Mammary epithelial cell (primary cell): ENCODE data around the gene HSD17B8.

Experiments
- EZH2 ChIP-seq: IDR thresholded peaks from 2 replicates; pipeline ENCODE4 v1.6.1; 2012; ENCODE audit warnings: low read length, inconsistent platforms, borderline replicate concordance
- TF ChIP-seq, protein P1 (sequence below), 2 donors: IDR thresholded peaks in 1 of 2; conservative IDR thresholded peaks in 1 of 2; 2 replicates each; pipeline ENCODE4 v1.5.1; 2011 to 2012; ENCODE audit warnings: inconsistent platforms in 2 of 2, low read length in 2 of 2, mild to moderate bottlenecking in 2 of 2, control low read depth in 1 of 2, low read depth in 1 of 2; ENCODE audit not compliant: insufficient read depth in 1 of 2; ENCODE audit errors: extremely low read depth in 1 of 2

- TF ChIP-seq, protein P1, sequence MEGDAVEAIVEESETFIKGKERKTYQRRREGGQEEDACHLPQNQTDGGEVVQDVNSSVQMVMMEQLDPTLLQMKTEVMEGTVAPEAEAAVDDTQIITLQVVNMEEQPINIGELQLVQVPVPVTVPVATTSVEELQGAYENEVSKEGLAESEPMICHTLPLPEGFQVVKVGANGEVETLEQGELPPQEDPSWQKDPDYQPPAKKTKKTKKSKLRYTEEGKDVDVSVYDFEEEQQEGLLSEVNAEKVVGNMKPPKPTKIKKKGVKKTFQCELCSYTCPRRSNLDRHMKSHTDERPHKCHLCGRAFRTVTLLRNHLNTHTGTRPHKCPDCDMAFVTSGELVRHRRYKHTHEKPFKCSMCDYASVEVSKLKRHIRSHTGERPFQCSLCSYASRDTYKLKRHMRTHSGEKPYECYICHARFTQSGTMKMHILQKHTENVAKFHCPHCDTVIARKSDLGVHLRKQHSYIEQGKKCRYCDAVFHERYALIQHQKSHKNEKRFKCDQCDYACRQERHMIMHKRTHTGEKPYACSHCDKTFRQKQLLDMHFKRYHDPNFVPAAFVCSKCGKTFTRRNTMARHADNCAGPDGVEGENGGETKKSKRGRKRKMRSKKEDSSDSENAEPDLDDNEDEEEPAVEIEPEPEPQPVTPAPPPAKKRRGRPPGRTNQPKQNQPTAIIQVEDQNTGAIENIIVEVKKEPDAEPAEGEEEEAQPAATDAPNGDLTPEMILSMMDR (conservative IDR thresholded peaks at IDR 0.05 in 1 of 2, IDR thresholded peaks at IDR 0.05 in 1 of 2; ENCODE audit: extremely low read depth in 1 of 2, insufficient read depth in 1 of 2, low read depth in 1 of 2, low read length in 2 of 2): no peak
- TF ChIP-seq EZH2: no peak
Measured at GRCh38 chr6:33198159-33198852, 6.1 kb upstream of the HSD17B8 start.
